ENCODE results near the gene C4orf36.

The C4orf36 gene, protein sequence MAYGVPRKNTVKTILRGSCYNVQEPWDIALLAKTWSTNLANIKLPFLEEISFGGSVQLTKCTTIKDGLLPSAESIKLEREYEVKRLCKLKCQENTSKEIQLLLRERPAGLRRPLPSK

DNA sequence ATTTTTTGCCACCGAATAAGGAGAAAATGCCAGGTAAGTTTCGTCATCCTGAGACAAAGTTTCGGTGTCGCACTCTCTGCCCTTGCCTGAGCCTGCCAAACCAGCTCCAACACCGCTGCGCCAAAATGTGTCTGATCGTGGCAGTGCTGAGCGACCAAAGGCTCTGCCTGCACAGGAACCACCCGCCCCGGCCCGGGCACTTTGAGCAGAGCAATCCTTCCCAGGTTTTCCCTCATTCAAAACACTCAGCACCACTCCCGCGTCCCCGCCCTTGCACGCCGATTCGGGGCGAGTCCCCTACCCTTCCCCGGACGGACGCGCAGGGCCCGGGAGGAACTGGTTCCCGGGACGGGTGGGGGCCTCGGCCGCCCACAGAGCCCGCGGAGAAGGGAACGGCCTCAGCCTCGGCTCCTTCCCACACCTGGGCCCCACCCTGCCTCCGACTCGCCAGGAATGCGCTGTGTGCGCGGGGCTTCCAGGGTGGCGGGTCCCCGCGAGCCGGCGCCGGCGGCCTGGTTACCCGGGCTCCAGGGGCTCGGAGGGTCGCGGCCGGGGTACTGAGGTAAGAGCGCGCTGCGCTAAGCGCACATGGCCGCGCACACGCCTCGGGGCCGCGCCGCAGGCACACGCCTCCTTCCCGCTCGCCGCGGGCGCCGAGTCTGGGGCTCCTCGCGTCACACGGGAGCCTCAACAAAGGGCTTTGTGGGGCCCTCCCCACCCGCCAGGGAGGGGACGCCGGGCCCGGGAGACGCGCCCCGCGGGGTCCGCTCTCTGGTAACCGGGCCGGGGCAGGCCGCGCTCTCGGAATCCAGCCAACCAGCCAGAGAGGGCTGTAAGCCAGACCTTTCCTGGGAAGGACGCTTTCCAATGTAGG is at the start of gene C4orf36:
TSS of gene C4orf36 (minus strand) at position 661 of the 874 bp plus-strand sequence. CDS start 902 bp downstream, outside the sequence.
- no peaks in the 10 kb centered on the region for H3K36me3 Mint-ChIP-seq
- peak within 1 kb of the TSS; percentile 63 for H3K4me3 Mint-ChIP-seq
- H3K9me3 Mint-ChIP-seq = no peaks in the 10 kb centered on the region
- H3K4me1 Mint-ChIP-seq = no peaks in the 10 kb centered on the region
- DNase-seq (ENCODE audit: low spot score in 2 of 2) (peak; percentile 16 to 58), ATAC-seq (peak; percentile 79)
- H3K27ac Mint-ChIP-seq = no peak within 1 kb of the TSS

DNA sequence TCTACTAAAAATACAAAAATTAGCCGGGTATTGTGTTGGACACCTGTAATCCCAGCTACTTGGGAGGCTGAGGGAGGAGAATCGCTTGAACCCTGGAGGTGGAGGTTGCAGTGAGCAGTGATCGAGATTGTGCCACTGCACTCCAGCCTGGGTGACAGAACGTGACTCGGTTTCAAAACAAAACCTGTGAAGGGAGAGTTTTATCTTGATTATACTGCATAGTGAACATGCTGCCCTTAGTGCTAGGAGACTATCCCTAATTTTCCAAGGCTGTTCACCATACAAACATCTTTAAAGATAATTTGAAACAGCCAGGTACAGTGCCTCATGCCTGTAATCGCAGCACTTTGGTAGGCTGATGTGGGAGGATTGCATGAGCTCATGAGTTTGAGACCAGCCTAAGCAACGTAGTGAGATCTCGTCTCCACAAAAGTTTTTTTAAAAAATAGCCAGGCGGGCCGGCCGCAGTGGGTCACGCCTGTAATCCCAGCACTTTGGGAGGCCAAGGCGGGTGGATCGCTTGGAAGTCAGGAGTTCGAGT is 48.8 kb upstream of the C4orf36 start:
- H3K4me1 Mint-ChIP-seq = peaks cover 50% of the 10 kb centered on the region
- no peak overlapping the region for H3K4me3 Mint-ChIP-seq
- peaks cover under 1% of the 10 kb centered on the region for H3K36me3 Mint-ChIP-seq
- H3K27ac Mint-ChIP-seq = no peak overlapping the region
- DNase-seq (ENCODE audit: low spot score in 2 of 2) (no peak), ATAC-seq (no peak)
- no peaks in the 10 kb centered on the region for H3K9me3 Mint-ChIP-seq

DNA sequence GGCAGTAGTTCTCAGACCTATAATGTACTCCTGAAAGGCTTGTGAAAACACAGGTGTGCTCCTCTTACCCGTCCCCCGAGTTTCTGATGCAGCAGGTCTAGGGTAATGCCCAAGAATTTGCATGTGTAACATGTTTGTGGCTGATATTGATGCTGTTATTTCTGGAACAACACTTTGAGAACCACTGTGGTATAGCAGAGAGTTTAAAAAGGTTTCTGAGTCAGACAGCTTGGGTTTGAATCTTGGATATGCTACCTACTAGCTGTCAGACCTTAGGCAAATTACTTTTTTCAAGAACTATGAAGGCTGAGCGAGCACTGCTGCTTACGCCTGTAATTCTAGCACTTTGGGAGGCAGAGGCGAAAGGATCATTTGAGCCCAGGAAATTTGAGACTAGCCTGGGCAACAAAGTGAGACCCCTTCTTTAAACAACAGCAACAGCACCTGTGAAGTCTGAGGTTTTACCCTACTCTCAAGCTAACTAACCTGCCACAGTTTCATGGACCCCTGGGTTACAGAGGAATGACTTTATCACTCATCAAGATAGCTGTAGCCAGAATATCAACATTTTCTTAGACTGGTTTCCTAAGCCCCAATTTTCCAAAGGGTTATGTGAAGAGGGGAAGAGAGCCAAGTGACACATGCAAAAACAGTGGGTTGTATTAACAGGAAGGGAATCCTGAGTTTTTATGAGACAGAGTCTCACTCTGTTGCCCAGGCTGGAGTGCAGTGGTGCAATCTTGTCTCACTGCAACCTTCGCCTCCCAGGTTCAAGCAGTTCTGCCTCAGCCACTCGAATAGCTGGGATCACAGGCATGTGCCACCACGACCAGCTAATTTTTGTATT is 47.7 kb upstream of the C4orf36 start:
- Mint-ChIP-seq H3K27ac (peak overlapping the region; percentile 87), H3K9me3 (no peaks in the 10 kb centered on the region), H3K4me1 (peaks cover 50% of the 10 kb centered on the region), H3K36me3 (peaks cover 7% of the 10 kb centered on the region), H3K4me3 (peak overlapping the region; percentile 47)
- ATAC-seq (peak; percentile 55), DNase-seq (ENCODE audit: low spot score in 2 of 2) (no peak)

DNA sequence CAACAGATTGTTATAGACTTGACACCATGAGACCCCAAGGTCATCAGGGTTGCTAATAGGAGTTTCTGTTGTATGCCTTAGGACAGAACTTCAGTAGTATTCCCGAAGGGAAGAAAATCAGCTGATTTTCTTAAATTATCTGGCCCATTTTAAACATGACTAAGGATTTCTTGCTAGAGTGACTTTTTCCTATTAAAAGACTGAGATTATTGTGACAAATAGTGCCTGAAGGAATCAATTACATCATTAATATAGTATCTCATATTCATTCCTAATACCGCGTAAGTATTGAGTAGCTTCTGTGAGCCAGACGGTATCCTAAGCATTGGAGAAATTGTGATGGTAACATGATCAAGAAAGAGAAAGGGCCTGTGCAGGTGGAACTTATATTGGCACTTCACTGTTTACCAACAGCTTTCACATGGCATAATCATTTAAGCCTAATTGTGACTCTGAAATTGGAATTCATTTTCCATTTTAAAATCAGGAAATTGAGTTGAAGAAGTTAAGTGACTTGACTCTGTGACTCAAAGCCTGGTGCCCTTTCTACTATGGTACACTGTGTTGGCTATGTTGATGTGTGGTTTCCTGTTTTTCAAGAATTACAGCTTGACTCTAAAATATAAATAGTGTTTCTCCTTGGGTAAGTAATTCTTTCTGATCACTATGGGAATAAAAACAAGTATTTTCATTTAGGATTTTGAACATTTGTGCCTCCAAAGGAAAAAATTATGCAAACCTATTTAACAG is 46.7 kb upstream of the C4orf36 start:
- DNase-seq (ENCODE audit: low spot score in 2 of 2) (no peak), ATAC-seq (no peak)
- Mint-ChIP-seq H3K9me3 (no peaks in the 10 kb centered on the region), H3K36me3 (peaks cover 8% of the 10 kb centered on the region), H3K27ac (peak overlapping the region; percentile 87), H3K4me1 (peaks cover 53% of the 10 kb centered on the region), H3K4me3 (peak overlapping the region; percentile 47)

DNA sequence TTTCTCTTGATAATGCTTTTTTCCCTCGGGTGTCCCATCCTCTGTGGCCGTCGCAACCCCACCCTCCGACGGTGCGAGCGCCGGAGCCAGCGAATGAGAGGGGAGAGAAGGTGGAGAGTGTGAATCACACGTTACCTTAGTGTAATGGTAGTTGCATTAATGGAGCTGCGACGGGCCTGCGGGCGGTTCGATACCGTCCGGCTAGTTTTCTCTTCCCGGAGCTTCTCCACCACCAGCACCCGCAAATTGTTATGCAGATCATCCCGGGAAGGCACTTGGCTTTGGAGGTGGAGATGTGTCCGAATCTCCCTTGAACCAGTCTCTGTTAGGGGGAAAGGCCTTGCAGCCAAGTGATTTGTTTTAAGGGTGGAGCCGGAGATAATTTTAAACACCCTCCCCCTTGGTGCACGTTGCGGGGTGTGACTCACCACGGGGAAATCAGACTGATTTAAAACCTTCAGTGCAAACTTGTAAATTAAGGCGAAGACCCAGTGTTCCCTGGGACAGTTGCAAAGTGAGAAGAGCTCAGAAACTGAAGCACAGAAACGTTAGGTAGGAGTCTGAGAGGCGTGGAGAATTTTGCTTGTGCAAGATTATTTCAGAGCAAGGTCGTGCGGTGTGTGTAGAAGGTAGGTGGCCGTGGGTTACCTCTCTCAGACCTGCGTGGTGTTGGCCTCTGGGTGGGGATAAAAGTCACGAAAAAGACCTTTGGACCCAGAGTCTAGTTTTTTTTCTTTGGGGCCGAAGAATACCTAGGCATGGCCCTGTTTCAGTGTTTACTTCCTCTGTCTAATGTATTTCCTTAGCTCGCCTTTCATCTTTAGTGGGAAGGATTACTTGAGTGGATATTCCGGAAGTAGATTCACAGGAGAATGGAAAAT is 43.9 kb upstream of the C4orf36 start:
- DNase-seq (ENCODE audit: low spot score in 2 of 2) = peak; percentile 51 to 86
- peaks cover 12% of the 10 kb centered on the region for H3K36me3 Mint-ChIP-seq
- peaks cover 49% of the 10 kb centered on the region for H3K4me1 Mint-ChIP-seq
- H3K27ac Mint-ChIP-seq = peak overlapping the region; percentile 89
- no peaks in the 10 kb centered on the region for H3K9me3 Mint-ChIP-seq
- H3K4me3 Mint-ChIP-seq = peak overlapping the region; percentile 84
- peak; percentile 75 for ATAC-seq

DNA sequence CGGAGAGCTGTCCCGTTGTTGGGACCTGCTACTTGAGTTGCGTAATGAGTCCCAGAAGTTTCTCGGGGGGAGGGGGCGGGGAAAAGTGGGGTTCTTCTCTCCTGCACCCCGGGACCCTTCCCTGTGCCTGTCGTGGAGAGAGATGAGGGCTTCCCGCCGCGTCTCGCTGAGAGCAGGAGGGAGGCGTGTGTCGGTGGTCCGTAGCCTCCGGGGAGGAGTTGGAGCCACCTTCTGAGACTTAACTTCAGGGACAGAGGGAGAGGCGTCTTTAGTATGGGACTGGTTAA is 43.3 kb upstream of the C4orf36 start:
- peaks cover 12% of the 10 kb centered on the region for H3K36me3 Mint-ChIP-seq
- peaks cover 43% of the 10 kb centered on the region for H3K4me1 Mint-ChIP-seq
- DNase-seq (ENCODE audit: low spot score in 2 of 2) = peak in 1 of 2 donors; percentile 49
- ATAC-seq = no peak
- H3K27ac Mint-ChIP-seq = peak overlapping the region; percentile 89
- peak overlapping the region; percentile 84 for H3K4me3 Mint-ChIP-seq
- H3K9me3 Mint-ChIP-seq = no peaks in the 10 kb centered on the region

DNA sequence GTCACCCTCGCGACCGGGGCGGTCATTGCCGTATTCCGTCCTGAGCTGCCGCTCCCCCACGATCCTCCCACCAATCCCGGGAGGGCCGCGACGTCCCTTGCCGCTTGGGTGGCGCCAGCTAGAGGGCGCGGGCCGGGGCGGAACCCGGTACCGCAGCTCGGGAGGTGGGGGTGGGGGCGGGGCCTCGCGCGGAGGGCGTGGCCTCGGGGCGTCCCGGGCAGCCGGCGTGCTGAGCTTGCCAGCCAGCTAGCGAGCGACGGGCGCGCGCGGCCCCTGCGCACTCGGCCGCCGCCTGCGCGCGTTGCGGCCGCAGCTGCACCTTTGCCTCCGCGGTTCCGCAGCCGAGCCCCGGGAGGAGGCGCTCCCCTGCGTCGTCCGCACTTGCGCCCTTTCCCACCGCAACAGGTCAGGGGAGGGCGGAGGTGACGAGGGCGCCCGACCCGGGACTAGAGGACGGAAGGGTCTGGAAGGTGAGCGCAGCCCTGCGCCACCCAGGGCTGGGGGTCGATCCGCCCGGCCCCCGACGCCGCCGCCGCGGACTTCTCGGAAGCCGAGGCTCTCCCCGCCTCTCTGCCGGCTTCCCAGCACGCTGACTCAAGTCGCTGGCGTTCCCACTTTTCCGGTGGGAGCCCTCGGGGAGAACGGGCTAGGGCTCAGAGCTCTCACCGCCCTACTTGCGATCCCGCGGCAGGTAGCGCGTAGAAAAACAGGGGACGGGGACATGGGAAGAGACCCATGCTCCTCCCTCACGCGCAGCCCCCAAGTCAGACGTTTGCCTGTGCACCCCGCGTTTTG is 42.7 kb upstream of the C4orf36 start, which contains the start of gene AFF1:
TSS of gene AFF1 (plus strand) at position 241 of the 795 bp plus-strand sequence. CDS start 13,523 bp downstream, outside the sequence.
- Mint-ChIP-seq H3K4me3 (peak within 1 kb of the TSS; percentile 84), H3K4me1 (peaks cover 38% of the 10 kb centered on the region), H3K9me3 (no peaks in the 10 kb centered on the region), H3K27ac (peak within 1 kb of the TSS; percentile 92), H3K36me3 (peaks cover 12% of the 10 kb centered on the region)
- ATAC-seq (peak; percentile 78), DNase-seq (ENCODE audit: low spot score in 2 of 2) (peak; percentile 75 to 91)

DNA sequence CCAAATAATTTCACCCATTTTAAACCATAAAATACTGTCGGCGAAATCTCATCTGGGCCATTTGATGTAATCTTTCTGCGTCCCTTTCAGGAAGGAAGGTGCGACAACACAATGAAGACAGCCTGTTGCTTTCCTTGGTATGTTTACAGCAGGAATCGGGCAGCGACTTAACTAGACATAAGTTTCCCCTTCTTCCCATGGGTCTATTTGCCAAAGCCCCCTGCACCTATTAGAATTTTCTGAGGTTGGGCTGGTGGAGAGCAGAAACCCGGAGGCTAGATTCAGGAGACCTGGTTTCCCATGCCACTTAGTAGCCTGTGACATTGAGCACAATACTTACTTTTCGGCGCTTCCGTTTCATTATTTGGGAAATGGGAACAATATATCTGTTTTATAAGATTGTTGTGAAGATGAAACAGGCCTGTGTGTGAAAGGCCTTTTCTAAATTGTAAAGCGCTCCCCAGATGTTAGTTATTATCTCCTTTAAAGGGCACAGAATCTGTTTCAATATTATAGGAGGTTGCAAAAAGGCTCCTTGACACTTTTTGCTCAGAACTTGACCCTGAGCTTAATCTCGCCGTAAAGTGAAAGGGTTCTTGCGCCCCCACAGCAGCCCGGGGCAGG is 42.0 kb upstream of the C4orf36 start:
- no peak for DNase-seq (ENCODE audit: low spot score in 2 of 2)

DNA sequence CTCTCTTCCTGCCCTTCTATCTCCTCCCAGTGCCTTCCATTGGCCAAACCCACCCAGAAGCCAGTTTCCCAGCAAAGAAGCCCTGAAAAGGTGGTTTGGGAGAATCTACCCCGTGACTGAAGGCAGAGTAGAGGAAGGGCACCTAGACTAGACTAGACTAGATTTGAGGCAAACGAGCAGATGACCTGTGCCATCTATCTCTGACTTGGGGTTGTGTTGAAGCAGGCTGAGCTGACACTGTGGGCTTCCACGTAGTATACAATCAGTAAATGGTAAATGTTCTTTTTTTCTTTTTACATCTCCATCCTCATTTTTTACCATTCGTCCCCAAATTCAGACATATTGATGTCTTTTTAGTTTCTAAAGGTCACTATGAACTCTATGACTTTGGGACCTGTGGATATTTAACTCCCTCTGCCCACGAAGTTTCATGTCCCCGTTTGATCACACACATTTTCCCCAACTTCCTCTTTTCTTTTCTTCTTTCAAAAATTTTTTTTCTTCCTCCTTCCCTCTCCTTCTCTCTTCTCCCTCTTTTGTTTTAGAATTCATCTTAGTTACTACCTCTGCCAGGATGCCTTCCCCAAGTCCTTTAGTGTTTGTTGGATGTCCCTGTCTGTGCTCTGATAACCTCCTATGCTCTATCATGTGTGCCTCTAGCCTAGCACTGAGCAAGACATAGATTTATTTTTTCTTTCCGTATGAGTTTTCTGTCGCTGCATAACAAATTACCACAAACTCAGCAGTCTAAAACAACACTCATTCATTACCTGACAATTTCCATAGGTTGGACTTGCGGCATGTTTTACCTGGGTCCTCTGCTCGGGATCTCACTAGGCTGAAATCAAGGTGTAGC is 36.4 kb upstream of the C4orf36 start:
- DNase-seq (ENCODE audit: low spot score in 2 of 2) (no peak), ATAC-seq (peak; percentile 11)
- Mint-ChIP-seq H3K36me3 (peaks cover 1% of the 10 kb centered on the region), H3K4me3 (no peak overlapping the region), H3K27ac (peak overlapping the region; percentile 43), H3K4me1 (peaks cover 15% of the 10 kb centered on the region), H3K9me3 (no peaks in the 10 kb centered on the region)

More for the DNA sequence above, 42.0 kb upstream of the C4orf36 start:
- H3K4me1 Mint-ChIP-seq = peaks cover 31% of the 10 kb centered on the region
- H3K4me3 Mint-ChIP-seq = peak overlapping the region; percentile 84
- peaks cover 12% of the 10 kb centered on the region for H3K36me3 Mint-ChIP-seq
- H3K9me3 Mint-ChIP-seq = no peaks in the 10 kb centered on the region
- H3K27ac Mint-ChIP-seq = peak overlapping the region; percentile 92
- no peak for ATAC-seq

DNA sequence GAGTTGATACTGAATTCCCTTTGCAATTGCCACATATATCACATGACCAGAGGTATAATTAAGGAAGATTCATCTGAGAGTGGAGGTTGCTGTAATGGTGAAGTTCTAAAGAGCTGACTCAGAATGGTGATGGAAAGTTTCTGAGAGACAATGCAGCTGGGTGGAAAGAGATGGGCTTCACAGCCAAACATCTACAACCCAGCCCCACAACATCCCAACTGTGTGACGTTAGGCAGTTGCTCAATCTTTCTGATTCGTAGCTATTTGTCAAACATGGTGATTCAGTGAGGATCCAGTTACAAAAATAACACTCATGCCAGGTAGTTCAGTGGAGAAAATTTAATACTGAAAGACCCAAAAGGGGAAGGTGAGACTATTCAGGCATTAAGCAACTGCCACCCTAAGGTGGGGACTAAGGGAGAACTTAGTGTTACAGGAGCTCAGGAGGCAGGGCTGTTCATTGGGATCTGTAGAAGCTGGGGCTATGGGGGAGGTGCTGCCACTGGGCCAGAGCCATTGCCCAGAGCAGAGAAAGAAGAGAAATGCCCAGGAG is 35.7 kb upstream of the C4orf36 start:
- peak overlapping the region; percentile 43 for H3K27ac Mint-ChIP-seq
- ATAC-seq = peak; percentile 69
- H3K9me3 Mint-ChIP-seq = no peaks in the 10 kb centered on the region
- no peak overlapping the region for H3K4me3 Mint-ChIP-seq
- peaks cover 14% of the 10 kb centered on the region for H3K4me1 Mint-ChIP-seq
- DNase-seq (ENCODE audit: low spot score in 2 of 2) = no peak
- no peaks in the 10 kb centered on the region for H3K36me3 Mint-ChIP-seq

DNA sequence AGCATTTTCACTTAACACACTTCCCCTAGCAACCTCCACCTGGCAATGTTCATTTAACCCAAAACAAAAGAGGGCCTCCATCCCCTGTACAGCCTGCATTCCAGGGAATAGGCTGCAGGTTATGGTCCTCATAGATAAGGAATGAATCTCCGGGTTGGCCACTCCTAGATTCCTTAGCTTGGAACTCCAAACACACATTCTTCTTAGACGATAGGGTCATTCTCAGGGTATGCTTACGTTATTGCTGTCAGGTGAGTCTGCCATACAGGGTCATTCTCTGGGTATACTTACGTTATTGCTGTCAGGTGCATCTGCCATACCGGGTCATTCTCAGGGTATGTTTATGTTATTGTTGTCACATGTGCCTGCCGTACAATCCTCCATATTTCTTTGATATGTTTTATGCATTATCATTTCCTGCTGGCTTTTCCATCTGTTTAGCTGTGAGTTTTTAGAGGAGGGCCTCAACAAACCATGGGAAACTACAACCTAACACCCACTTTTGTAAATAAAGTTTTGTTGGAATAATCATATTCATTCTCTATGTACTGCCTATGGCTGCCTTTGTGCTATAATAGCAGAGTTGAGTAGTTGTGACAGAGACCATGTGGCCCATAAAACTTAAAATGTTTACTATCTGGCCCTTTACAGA is 34.3 kb upstream of the C4orf36 start:
- Mint-ChIP-seq H3K4me1 (peaks cover 14% of the 10 kb centered on the region), H3K27ac (no peak overlapping the region), H3K9me3 (no peaks in the 10 kb centered on the region), H3K36me3 (no peaks in the 10 kb centered on the region), H3K4me3 (no peak overlapping the region)
- DNase-seq (ENCODE audit: low spot score in 2 of 2) (no peak), ATAC-seq (no peak)

All from stimulated activated effector memory CD8-positive, alpha-beta T cell treated with anti-CD3 and anti-CD28 coated beads, Interleukin-12 subunit alpha, Interleukin-12 subunit beta, amount 100 ng/mL, for 72 hours (primary cell).